Measurements from ENCODE around the gene KRT83. TPM values are rescaled to one million over a fixed set of nuclear protein-coding genes. Genes with fewer than 3 reads are reported as not detected.

KRT83 gene
- total and polyA plus RNA-seq, 2 of the 13 experiments (the other 11 are each of a cell fraction or from before 2014, with no cell fraction given), result not detected

DNA sequence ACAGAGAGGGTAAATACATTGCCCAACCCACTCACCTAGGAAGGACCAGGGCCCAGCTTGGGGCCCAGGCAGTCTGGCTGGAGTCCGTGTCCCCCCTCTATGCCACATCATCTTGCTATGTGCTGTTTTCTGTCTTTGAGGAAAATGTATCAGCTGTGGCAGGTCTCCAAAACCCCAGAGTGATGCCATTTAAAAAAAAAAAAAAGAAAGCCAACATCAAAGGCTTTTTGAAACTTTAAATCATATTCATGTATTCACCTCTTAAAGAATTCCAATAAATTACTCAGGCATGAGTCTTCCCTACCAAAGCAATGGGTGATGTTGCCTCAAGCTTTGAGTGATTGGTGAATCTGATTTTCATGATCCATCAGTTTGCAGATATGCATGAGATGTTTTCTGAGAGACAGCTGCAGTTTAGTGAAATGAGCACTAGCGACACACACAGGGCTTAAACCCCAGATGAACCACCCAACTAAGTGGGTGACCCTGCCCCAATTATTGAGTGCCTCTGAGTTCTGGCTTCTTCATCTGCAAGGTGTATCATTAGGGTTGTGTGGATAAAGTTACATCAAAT lies 35.9 kb downstream of the KRT83 start:
- peaks cover 25% of the 10 kb centered on the region for H3K4me1 ChIP-seq (ENCODE audit: insufficient read depth, low read length)
- no peak overlapping the region for H3K4me3 ChIP-seq (replicated peaks in 1 of 3; ENCODE audit: insufficient read depth in 1 of 3, low read depth in 2 of 3, low read length in 3 of 3)
- H3K79me2 ChIP-seq (ENCODE audit: insufficient read depth, low read length), result no peaks in the 10 kb centered on the region
- ChIA-PET POLR2A (no interaction called here), CTCF (ENCODE audit: low intra/inter-chr PET ratio, low total read pairs) (no interaction called here)
- in situ Hi-C loops (cut with HindIII; ENCODE audit: extremely low pct_ligation_motif_present, low pct_unique_long_range_greater_than_20kb) (no loop called here), intact Hi-C loops (cut with micrococcal nuclease; ENCODE audit: unreplicated experiment) (no loop called here)
- TF ChIP-seq, protein P1, sequence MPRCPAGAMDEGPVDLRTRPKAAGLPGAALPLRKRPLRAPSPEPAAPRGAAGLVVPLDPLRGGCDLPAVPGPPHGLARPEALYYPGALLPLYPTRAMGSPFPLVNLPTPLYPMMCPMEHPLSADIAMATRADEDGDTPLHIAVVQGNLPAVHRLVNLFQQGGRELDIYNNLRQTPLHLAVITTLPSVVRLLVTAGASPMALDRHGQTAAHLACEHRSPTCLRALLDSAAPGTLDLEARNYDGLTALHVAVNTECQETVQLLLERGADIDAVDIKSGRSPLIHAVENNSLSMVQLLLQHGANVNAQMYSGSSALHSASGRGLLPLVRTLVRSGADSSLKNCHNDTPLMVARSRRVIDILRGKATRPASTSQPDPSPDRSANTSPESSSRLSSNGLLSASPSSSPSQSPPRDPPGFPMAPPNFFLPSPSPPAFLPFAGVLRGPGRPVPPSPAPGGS (CRISPR knock-in tag; IDR thresholded peaks at IDR 0.05), result no peak
- no peak for TF ChIP-seq FLYWCH1 (CRISPR knock-in tag; IDR thresholded peaks at IDR 0.05)
- TF ChIP-seq SMYD3 (CRISPR knock-in tag; IDR thresholded peaks at IDR 0.05), result no peak
- no peak for TF ChIP-seq RFXANK (CRISPR knock-in tag; IDR thresholded peaks at IDR 0.05)
- TF ChIP-seq HOXA3 (CRISPR knock-in tag; IDR thresholded peaks at IDR 0.05), result no peak
- TF ChIP-seq ATF7-NPFF (CRISPR knock-in tag; IDR thresholded peaks at IDR 0.05; ENCODE audit: low read depth), result no peak
- TF ChIP-seq ZFAT (CRISPR knock-in tag; conservative IDR thresholded peaks at IDR 0.05), result no peak
- TF ChIP-seq ZFP1 (CRISPR knock-in tag; IDR thresholded peaks at IDR 0.05), result no peak
- TF ChIP-seq ZNF24 (IDR thresholded peaks at IDR 0.05), result no peak
- no peak for TF ChIP-seq PRMT3 (CRISPR knock-in tag; IDR thresholded peaks at IDR 0.05; ENCODE audit: borderline replicate concordance, low read depth)
- TF ChIP-seq FOXK1 (CRISPR knock-in tag; IDR thresholded peaks at IDR 0.05; ENCODE audit: borderline replicate concordance, low read depth), result no peak
- TF ChIP-seq, protein P2, sequence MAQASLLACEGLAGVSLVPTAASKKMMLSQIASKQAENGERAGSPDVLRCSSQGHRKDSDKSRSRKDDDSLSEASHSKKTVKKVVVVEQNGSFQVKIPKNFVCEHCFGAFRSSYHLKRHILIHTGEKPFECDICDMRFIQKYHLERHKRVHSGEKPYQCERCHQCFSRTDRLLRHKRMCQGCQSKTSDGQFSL (CRISPR knock-in tag; IDR thresholded peaks at IDR 0.05), result no peak
- no peak for TF ChIP-seq ZNF775 (CRISPR knock-in tag; IDR thresholded peaks at IDR 0.05; ENCODE audit: borderline replicate concordance)
- no peak for TF ChIP-seq GFI1 (CRISPR knock-in tag; IDR thresholded peaks at IDR 0.05; ENCODE audit: borderline replicate concordance)
- TF ChIP-seq, protein P3, sequence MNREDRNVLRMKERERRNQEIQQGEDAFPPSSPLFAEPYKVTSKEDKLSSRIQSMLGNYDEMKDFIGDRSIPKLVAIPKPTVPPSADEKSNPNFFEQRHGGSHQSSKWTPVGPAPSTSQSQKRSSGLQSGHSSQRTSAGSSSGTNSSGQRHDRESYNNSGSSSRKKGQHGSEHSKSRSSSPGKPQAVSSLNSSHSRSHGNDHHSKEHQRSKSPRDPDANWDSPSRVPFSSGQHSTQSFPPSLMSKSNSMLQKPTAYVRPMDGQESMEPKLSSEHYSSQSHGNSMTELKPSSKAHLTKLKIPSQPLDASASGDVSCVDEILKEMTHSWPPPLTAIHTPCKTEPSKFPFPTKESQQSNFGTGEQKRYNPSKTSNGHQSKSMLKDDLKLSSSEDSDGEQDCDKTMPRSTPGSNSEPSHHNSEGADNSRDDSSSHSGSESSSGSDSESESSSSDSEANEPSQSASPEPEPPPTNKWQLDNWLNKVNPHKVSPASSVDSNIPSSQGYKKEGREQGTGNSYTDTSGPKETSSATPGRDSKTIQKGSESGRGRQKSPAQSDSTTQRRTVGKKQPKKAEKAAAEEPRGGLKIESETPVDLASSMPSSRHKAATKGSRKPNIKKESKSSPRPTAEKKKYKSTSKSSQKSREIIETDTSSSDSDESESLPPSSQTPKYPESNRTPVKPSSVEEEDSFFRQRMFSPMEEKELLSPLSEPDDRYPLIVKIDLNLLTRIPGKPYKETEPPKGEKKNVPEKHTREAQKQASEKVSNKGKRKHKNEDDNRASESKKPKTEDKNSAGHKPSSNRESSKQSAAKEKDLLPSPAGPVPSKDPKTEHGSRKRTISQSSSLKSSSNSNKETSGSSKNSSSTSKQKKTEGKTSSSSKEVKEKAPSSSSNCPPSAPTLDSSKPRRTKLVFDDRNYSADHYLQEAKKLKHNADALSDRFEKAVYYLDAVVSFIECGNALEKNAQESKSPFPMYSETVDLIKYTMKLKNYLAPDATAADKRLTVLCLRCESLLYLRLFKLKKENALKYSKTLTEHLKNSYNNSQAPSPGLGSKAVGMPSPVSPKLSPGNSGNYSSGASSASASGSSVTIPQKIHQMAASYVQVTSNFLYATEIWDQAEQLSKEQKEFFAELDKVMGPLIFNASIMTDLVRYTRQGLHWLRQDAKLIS (CRISPR knock-in tag; IDR thresholded peaks at IDR 0.05), result no peak
- TF ChIP-seq ZFY (CRISPR knock-in tag; IDR thresholded peaks at IDR 0.05), result no peak
- no peak for TF ChIP-seq KLF12 (CRISPR knock-in tag; IDR thresholded peaks at IDR 0.05; ENCODE audit: borderline replicate concordance)
- H2AFZ ChIP-seq (ENCODE audit: low read length), result no peak overlapping the region
- BruUV-seq (replicated peaks), result no TSS peak
- peaks cover 0 to 4% of the 10 kb centered on the region in 2 experiments; a peak in 2 of 5 replicates for H3K27me3 ChIP-seq (ENCODE audit: control insufficient read depth in 1 of 2, insufficient read depth in 2 of 2, low read length in 2 of 2)
- DNase-seq (ENCODE audit: low spot score) (no peak), FAIRE-seq (no peak), ATAC-seq (no peak)
- H4K20me1 ChIP-seq (ENCODE audit: insufficient read depth, low read length), result no peaks in the 10 kb centered on the region
- H3K36me3 ChIP-seq (replicated peaks in 1 of 2; ENCODE audit: control insufficient read depth in 1 of 2, insufficient read depth in 2 of 2, low read length in 2 of 2), result no peaks in the 10 kb centered on the region
- 18% methylated on average over 2 of the region's 2 CpGs for WGBS (ENCODE audit: low lambda C conversion rate)
- no peaks in the 10 kb centered on the region for H3K9me3 ChIP-seq (ENCODE audit: low read length)
- H3K9ac ChIP-seq (ENCODE audit: insufficient read depth, low read depth, low read length), result no peak overlapping the region
- no peak overlapping the region for H3K4me2 ChIP-seq (ENCODE audit: low read depth, low read length)
- no peak overlapping the region for H3K27ac ChIP-seq (ENCODE audit: extremely low read length, insufficient read depth, low read length)

All from HepG2 (cell line).